Activated gamma-delta T cell treated with Interleukin-2 at 50 U/mL for 16 hours (primary cell): ENCODE results near the gene ST14.
"Not testable (repeated sequence)": the region's sequence is repeated elsewhere in the genome, so short reads cannot be mapped to it uniquely, and the experiment has no call there.

Experiments
- DNase-seq: peaks from one replicate; pipeline ENCODE4 v3.0.0-alpha.2; 2020

Gene ST14

DNA sequence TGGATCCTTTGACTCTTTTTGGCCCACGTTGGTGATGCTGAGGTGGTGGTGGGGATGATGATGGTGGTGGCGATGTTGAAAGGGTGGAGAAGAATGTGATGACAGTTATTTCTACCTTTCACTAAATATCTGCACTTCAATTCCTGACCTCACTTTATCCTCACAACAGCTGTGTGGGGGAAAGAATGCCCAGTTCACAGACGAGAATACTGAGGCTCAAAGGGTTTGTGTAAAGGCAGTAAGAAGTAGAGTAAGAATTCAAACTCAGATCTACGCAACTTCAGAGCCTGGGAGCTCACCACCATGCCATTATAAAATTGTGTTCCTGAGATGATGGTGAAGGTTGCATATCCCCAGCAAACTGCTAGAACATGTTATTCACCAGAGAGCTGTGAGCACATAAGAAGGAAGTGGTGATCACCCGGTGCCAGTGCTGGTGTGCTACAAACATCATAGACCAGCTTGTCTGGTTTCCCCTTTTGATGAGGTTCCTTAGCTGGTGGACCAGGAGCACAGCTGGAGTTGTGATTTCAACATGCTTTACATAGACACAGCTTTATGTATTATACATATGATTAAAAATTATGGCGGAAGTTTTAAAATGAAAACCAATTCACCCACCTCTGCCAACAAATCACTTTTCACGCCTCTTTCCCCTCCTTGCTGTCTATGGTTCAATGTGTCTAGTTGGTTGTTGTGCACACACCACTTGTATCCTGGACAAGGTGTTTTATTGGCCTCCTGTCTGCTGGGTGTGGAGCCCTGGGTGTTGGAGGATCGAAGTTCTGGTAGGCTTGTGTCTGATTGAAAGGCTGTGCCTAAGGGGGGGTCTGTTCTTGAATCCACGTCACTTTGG lies 6.2 kb downstream of the ST14 start:
- DNase-seq = no peak

DNA sequence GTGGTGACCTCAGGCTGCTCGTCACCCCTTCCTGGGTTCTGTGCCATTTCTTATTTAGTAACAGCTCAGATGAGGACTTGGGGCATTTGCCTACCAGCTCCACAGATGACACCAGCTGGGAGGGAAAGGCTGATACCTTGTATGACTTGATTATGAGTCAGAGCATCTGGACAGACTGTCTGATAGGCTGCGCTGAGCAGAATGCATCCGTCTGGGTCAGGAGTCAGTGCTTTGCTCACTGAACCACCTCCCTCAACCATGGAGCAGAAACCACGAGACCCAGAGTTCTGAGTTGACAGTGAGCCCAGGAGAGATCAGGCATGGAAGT lies 6.8 kb downstream of the ST14 start:
- no peak for DNase-seq

DNA sequence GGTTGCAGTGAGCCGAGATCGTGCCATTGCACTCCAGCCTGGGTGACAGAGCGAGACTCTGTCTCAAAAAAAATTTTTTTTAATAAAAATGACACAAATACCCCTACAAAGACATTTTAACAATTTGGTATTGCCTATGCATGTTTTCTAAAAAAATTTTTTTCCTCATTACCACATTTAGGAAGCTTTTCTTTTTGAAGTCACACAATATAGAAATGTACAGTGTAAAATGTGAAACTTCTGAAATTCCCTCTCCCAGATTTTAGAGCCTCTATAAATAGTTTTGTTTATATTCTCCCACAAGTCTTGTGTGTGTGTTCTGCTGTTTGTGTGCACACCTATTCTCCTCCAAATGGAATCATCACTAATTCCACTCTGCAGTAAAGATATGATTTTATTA lies 7.6 kb downstream of the ST14 start:
- DNase-seq = no peak

DNA sequence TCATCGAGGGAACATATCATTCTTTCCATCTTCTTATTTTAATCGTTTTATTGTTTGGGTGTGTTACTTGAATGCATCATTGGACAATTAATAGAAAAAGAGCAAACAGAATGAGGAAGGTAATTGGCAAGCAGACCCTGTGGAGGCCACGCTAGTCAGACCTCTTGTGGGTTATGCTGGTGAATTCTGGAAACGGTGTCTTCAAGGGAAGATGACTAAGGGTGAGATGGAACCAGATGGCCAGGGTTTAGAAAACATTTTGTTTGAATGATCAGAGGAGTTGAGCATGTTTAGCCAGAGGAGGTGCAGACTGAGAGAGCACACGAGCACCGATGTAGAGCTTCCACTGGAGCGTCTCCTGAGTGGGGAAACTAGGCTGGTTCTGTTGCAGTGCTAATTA lies 8.5 kb downstream of the ST14 start:
- no peak for DNase-seq

DNA sequence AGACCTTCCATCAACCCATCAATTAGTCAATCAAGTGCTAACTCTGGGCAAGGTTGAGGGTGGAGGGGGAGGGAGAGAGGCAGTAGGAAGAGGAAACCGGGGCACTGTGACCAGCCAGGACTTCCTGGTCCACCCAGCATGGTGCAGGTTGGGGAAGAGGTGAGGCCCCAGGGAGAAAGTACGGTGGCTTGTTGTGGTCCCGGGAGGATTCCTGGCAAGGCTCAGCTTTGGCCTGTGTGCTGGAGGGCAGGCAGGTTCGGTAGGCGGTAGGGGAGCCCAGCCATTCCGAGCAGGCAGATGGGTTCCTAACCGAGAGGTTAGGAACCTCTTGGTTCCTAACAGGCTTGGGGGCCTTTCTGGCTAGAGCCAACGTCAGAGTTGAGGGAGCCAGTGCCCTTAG lies 10.8 kb downstream of the ST14 start:
- no peak for DNase-seq

DNA sequence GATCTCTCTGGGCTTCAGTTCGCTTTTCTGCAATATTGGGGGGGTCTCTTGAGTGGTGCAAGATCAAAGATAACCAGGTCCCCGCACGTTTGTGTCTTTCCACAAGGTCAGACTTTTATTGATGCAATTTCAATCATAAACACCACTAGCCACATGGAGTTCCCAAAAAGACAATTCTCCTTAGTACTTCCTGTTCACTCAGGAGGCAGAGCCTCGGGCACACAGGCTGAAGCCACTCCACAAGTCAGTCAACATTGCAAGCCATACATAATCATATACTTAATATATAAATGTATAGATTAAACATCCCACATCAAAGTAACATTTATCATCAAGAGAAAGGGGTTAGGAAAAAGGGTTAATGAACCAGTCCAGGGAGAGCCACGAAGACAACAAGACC lies 12.0 kb downstream of the ST14 start:
- DNase-seq = no peak

DNA sequence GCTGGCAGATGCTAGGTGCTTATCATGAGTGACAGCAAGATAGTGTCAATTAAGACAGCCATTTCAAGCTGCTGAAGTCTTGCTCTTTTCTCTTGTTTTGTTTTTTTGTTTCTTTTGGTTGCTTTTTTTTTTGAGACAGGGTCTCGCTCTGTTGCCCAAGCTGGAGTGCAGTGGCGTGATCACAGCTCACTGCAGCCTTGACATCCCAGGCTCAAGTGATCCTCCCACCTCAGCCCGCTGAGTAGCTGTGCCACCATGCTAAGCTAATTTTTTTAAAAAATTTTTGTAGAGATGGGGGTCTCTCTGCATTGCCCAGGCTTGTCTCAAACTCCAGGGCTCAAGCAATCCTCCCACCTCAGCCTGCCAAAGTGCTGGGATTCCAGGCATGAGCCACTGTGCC lies 12.4 kb downstream of the ST14 start:
- not testable (repeated sequence) for DNase-seq

DNA sequence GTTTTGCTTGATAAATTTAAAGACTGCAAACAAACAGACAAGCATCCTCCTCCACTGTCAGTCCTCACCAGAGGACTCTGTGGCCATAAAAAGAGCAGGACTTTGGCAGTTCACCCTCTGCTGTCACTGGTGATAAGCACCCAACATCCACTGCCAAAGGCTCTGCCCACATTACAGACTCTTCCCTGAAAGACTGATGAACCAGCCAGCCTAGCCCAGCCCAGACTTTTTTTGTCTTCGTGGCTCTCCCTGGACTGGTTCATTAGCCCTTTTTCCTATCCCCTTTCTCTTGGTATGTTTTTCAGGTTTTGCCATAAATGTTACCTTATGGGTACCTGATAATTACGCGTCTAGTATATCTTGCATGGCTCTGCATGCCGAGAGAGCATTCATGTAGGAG lies 15.1 kb downstream of the ST14 start:
- DNase-seq = no peak

DNA sequence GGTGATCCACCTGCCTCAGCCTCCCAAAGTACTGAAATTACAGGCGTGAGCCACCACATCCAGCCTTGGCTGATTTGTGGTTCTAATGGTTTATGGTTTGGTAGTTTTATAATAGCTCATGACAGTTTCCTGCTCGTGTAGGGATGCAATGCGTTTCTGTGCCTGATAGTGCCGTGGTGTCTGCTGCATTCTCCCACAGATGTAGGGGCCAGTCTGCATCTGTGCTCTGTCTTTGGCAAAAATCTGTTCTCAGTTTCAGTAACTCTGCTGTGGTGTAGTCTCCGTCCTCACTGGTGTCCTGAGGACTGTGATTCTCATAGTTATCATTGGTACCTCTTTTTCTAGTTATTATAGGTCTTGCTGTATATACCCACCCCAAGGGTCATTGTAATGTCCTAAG lies 16.3 kb downstream of the ST14 start:
- DNase-seq = no peak

DNA sequence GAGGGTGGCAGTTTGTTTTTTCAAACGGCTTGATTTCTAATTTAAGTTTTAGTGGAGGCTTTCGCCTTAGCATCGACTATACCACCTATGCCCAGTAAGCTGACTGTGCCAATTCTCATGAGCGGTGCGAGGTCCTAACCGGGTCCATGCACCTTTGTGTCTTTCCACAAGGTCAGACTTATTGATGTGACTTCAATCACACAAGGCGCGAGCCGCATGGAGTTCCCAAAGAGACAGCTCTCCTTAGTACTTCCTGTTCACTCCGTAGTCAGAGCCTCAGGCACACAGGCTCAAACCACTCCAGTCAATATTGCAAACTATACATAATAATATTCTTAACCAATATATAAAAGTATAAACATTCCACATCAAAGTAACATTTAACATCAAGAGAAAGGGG lies 18.2 kb downstream of the ST14 start:
- no peak for DNase-seq

DNA sequence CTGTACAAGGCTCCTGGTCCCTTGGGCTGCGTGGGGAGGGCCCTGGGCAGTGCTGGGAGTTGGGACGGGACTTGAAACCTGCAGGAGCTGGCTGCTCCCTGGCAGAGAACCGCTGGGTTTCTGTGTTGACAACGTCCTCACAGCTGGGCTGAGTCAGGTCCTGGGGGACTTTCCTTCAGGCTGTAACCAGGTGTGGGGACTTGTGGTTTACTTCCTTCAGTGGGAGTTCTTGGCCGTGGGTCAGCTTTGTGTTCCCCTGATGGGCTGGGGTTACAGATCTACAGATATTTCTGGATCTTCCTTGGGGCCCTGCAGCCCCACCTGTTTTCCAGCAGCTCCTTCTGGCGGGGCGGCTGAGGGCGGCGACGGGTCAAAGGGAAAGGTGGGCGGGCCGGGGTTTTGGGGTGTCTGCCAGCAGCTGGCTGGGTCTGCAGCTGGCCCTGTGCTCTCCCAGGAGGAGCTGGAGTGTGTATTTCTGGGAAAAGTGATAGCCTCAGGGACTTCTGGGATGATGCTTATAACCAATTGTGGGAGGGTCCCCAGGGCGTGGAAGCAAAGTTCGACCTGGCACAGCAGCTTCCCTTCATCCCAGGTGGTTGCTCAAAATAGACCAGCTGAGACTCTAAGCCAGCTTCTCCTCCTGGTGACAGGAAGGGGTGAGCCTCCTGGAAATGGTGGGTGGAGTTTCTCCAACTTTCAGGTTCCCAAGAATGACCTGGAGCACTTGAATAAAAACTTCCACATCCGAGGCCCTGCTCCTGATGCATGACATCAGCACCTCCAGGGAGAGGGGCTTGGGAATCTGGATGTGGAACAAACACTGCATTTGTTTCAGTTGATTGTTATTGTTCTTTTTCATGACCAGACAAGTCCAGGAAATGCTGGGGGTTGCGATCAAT lies 19.1 kb downstream of the ST14 start:
- DNase-seq = no peak

DNA sequence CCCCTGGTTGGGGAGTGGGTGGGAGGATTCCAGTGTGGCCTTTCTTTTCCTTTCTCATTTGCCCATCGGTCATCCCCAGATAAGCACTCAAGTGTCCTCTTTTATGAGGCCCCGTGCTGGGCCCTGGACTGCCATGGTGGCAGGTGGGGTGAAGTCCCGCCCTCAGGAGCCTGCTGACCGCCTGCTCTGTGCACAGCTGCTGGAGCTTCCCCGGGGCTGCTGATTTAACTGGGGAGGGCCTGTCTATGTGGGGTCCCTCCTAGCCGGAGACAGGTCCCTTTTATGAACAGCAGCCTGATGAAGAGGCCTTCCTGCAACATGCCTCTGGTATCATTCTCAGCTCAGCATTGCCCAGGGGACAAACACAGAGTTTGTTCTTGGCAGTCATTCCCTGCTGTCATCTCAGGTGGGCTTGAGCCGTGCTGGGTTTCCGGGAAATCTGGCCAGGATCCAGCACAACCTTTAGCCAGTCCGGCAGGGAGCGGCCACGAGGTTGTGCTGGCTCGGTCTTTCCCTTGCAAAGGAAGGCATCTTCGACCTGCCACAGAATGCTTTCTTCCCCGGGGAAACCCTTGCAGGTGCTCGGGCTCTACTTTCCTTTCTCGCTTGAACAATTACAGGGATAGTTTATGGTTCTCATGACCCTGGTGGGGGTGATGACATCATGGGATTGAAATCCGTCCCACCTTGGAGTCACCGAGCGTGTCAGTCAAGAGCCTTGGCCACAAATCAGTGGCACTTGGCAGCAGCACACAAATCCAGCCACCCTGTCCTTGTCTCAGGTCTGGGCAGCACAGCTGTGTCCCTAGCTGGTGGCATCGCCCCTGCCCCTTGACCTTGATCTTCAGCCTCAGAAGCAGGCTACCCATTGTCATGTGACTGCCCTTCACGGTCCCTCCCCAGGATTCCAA lies 20.1 kb downstream of the ST14 start:
- DNase-seq = no peak

DNA sequence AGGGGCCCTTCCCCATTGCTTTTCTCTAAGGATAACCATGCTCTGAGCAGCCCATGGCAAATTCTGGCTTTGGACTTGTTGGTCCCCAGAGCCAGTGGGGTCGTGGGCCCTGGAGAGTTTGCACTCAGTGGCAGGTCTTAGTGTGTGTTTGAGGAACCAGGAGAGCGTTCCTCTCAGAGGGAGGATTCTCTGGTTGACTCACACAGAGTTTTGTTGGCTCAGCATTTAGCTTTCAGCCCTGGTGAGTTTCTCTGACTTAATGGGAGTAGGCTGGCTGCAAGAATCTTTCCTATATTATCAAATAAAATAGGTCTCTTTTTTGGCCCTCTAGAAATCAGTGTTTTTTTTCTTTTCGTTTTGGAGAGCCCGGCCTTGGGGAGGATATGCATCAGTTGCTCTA lies 20.9 kb downstream of the ST14 start:
- no peak for DNase-seq

DNA sequence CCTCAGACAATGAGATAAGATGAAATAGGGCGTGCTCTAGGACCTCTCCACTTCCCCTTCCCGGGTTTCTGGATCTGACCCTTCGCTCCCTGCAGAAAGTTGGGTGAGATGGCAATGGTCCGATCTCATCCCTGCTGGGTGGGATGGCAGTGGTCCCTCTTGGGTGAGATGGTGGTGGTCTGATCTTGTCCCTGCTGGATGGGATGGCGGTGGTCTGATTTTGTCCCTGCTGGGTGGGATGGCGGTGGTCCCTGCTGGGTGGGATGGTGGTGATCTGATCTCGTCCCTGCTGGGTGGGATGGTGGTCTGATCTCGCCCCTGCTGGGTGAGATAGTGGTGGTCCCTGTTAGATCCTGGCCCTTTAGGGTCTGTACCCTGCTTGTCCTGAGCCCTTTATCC lies 21.3 kb downstream of the ST14 start:
- DNase-seq = no peak

DNA sequence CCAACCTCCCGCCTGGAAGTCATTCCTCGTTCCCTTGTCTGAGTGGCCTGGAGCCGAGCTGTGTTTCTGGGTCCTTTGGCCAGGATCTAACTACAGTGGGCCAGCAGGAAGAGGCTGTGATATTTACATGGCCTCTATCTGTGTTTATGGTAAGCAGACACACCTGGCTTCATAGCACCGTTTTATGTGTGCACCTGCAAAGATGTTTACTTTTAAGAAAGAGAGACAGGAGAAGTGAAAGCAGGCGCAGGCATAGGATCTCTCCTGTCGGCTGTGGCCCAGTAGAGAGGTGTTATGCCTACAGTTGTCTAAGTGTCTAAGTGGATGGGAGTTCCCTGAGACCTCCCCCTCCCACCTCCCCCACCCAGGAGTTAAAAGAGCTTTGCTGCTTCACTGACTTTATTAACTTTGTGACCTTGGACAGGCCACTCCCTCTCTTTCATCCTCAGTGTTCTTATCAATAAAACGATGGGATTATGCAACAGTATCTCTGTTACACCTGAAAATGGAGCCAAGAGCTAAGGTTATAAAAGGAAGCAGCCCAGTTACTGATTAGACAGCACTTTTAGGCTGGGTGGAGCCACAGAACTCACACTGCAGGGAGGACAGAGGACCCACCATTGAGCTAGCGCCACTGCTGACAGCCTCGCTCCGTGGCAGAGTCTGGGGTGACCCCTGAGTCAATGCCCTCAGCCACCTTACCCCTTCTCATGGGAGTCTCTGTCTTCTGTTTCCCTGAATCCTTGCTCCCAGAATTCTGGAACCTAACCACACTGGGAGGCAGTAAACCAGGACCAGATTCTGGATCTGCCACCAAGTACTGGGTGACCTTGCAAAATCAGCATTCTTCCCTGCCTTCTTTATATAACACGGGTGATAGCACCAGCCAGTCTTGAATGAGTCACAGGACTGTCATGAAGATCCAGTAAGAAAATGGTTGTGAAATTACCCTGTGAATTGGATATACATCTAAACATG lies 22.0 kb downstream of the ST14 start:
- no peak for DNase-seq

DNA sequence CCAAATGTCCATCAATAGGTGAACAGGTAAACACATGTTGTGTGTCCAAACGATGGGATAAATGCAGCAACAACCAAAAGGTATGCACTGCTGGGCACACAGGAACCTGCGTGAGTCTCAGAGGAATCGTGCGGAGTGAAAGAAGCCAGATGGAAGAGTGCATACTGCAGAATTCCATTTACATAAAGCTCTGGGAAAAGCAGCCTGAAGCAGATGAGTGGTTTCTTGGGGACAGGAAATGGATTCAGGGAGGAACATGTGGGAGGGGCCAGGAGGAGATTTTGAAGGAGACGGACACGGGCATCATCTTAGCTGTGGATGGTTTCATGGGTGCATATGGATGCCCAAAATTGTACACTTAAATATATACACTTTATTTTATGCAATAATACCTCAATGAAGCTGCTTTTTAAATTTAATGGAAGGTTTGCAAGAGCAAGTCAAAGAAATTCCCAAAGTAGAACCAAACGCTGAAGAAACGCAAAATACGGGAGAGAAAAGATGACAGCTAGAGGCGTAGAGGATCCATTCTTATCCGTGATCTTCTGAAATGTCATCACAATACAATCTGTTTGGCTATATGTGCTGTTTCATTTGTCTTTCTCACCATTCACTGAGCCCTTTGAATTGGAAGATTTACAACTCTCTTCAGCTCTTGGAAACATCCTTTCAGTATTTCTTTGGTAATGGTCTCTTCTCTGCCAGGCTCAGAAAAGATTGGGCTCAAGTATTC lies 24.5 kb downstream of the ST14 start:
- DNase-seq = no peak

DNA sequence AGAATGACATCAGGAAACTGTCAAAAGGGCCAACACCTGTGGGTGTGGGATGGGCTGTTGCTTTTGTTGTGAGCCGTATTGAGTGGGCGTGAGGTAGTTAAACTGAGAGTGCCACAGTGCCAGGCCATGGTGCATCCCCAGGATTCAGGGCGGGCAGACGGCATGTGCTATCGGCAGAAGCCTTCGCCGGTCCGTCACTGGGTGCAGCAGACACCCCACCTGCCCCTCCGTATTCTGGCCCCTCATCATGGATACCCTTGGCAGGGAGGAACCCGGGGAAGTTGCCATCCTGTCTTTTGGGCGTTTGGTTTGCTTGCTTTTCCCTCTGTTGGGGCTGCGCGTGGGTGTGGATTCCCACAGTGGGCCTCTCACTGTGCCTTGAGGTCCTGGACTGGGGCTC lies 27.5 kb downstream of the ST14 start:
- DNase-seq = no peak

DNA sequence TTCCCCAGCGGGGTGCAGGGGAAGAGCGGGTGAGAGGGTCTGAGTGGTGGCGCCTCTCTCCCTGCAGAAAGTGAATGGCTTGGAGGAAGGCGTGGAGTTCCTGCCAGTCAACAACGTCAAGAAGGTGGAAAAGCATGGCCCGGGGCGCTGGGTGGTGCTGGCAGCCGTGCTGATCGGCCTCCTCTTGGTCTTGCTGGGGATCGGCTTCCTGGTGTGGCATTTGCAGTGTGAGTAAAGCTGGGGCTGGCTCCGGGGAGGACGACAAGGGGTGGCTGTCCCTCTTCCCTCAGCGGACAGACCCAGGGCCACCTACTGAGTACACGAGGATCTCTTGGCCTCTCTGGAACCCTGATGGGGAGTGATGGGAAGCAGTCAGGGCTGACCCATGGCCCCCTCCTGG lies 28.5 kb downstream of the ST14 start:
- no peak for DNase-seq

DNA sequence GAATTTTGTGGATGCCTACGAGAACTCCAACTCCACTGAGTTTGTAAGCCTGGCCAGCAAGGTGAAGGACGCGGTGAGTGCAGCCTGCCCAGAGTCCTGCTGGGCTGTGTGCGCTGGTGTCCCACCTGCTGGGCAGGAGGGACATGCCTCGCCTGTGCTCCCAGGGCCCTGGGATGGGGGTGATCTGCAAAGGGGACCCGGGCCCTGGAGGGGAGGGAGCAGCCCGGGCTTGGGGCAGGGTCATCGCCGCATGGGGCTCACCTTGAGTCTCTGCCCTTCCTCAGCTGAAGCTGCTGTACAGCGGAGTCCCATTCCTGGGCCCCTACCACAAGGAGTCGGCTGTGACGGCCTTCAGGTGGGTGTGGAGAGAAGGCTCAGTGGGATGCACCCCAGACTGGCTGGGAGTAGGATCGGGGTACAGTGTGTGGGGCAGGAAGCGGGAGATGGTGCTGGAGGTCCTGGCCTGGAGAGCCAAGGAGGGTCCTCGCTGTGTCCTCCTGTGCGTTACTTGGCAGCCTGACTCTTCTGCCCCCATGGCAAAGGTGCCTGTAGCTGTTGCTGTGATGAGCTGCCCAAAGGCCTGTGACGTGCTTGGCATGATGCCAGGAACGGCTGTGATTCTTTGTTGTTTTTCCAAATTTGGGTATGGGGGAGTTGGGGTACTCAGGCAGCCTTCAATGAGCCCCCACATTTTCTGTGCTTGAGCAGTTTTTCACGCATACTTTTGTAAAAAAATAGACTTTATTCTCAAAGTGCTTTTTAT lies 29.2 kb downstream of the ST14 start:
- DNase-seq = no peak

DNA sequence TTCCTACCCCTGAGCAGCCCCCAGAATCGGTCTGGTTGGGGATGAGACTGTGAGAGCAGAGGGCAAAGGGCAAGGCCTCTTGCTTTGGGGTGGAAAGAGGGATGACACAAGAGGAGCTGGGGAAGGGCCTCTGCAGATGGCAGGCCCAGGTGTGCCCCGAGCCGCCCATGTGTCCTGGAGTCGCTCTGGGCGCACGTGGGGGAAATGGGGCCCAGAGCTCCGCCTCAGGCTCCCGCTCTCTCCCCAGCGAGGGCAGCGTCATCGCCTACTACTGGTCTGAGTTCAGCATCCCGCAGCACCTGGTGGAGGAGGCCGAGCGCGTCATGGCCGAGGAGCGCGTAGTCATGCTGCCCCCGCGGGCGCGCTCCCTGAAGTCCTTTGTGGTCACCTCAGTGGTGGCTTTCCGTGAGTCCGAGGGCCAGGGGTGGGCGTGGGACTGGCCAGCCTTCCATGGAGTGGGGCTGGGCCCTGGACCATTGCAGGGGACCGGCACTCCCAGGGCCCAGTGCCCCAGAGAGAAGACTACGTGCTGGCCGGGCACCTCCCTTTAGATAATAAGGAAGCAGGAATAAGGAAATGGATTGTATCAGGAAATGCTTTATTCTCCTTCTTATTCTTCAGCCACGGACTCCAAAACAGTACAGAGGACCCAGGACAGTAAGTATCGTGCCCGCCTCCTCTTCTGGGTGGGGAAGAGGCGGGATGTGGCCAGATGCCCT lies 30.1 kb downstream of the ST14 start:
- no peak for DNase-seq
